ENCODE results near the gene ERFE.

GRCh38 chr2:238159071-238159539 is 335 bp downstream of the ERFE start:
- TF ChIP-seq TCF12 (IDR thresholded peaks at IDR 0.05; ENCODE audit: low read depth) (no peak), MAX (IDR thresholded peaks at IDR 0.05) (no peak), ZBTB7A (IDR thresholded peaks at IDR 0.05; ENCODE audit: low read depth) (no peak), EP300 (IDR thresholded peaks at IDR 0.05; ENCODE audit: borderline replicate concordance) (no peak)
